ENCODE measurements around the gene ZDHHC14.

The ZDHHC14 gene

DNA sequence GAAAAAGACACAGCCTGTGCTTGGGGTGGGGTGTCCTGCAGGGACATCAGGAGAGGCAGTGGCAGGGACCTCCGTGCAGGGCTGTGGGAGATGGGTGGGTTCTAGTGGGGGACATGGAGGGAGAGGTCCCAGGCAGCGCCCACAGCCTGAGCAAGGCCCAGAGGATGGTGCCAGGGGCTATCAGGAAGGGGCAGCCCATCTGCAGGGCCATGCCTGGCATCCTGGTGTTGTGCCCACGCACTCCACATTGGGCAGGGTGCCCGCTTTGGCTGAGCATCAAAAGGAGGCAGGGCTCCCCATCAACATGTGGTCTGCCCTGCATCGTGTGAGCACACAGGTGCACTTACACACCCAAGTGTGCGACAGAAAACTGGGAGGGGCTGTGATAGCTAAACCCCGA, 257.8 kb downstream of the ZDHHC14 start:
- TF ChIP-seq, protein P1, sequence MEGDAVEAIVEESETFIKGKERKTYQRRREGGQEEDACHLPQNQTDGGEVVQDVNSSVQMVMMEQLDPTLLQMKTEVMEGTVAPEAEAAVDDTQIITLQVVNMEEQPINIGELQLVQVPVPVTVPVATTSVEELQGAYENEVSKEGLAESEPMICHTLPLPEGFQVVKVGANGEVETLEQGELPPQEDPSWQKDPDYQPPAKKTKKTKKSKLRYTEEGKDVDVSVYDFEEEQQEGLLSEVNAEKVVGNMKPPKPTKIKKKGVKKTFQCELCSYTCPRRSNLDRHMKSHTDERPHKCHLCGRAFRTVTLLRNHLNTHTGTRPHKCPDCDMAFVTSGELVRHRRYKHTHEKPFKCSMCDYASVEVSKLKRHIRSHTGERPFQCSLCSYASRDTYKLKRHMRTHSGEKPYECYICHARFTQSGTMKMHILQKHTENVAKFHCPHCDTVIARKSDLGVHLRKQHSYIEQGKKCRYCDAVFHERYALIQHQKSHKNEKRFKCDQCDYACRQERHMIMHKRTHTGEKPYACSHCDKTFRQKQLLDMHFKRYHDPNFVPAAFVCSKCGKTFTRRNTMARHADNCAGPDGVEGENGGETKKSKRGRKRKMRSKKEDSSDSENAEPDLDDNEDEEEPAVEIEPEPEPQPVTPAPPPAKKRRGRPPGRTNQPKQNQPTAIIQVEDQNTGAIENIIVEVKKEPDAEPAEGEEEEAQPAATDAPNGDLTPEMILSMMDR (IDR thresholded peaks at IDR 0.05; ENCODE audit: extremely low read depth, missing control alignments), result no peak
- DNase-seq (ENCODE audit: low spot score), result no peak

DNA sequence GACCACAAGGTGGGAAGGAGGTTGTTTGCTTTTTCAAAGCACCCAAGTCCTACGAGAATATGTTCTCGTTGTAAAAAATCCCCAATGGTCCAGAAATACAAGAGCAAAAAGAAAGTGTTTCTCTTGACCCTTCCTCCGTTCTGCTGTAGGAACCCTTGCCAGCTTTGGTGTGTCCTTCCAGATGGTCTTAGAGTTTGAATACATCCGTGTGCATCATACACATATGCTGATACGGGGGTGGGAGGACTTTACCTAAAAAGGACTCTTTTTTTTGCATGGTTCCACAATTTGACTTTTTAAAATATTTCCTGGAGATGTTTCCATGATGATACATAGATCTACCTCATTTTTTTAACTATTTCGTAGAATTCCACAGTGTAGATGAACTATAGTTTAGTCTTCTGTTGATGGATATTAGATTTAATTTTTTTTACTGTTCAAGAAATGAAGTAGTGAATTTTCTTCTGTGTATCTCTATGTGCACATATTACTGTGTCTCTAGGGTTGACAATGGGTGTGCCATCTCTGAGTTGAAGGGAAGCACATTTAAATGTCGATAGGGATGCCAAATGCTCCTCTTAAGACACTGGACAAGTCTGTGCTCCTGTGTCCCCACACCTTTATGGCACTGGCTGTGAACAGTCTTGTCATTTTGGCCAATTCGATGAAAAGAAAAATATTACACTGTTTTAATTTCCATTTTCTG, 259.9 kb downstream of the ZDHHC14 start:
- DNase-seq (ENCODE audit: low spot score), result no peak
- TF ChIP-seq, protein P1 (IDR thresholded peaks at IDR 0.05; ENCODE audit: extremely low read depth, missing control alignments), result no peak

DNA sequence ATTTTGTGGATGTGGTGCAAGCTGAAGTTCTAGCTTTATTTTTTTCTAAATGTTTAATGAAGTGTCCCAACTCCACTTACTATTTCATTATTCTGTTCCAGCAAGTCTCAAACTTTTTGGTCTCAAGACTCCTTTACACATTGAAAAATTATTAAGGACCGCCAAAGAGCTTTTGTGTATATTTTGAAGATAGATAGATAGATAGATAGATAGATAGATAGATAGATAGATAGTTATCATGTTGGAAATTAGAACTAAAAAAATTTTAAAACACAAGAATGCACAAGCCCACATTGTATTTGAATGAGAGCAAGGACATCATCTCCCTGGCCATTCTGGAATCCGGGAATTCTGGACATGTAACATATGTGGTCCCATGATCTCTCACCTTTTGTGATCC, 260.8 kb downstream of the ZDHHC14 start:
- TF ChIP-seq, protein P1 (IDR thresholded peaks at IDR 0.05; ENCODE audit: extremely low read depth, missing control alignments), result no peak
- DNase-seq (ENCODE audit: low spot score), result no peak

DNA sequence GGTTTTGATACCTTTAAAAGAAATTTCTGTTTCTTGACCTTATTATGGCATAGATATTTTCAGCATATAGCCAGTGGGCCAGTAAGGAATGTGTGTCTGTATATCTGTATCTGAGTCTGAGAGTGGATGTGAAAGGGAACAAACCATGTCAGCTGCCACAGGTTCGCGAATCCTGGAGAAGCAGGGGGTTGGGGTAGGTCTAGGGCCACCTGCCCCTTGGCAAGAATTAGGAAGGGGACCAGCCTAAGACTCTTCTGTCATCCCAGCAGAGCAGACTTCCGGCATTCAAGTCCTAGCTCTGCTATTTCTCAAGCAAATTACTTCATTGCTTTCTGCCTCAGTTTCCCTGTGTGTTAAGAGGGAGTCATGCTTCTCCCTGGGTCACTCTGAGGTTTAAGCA, 261.7 kb downstream of the ZDHHC14 start:
- TF ChIP-seq, protein P1 (IDR thresholded peaks at IDR 0.05; ENCODE audit: extremely low read depth, missing control alignments), result no peak
- DNase-seq (ENCODE audit: low spot score), result no peak

DNA sequence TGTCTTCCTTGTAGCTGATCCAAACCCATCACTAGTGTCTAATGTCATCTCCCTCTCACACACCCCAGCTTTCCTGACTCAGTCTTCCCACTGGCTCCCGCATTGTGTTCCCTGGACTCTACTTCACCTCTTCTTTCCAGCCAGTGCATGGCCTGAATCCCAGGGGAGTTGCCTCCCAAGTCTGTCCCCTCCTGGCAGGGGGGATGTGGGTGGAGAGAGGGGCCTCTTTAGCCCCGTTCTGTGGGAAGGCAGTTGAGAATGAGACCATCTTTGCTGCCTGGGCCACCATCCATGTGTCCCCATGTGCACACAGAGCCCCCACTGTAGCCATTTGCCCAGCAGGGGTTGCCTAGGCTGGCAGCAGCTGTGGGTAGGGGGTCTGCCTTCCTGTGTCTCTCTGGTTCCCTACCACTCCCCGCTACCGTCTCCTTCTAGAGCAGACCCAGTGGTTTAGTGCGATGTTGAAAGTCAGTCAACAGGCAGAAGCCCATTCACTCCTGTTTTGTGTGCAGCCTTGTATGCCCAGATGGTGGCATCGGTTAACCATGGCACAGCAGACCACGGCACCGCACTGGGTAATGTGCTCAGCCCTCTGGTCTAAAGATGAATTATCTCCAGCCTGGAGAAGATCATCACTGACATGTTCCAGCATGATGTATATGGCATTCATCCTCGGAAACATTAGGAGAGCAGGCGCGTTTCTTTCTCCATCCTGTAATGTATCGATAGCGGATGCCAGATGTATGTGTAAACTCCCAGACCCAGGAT, 263.2 kb downstream of the ZDHHC14 start:
- DNase-seq (ENCODE audit: low spot score), result no peak
- TF ChIP-seq, protein P1 (IDR thresholded peaks at IDR 0.05; ENCODE audit: extremely low read depth, missing control alignments), result no peak

DNA sequence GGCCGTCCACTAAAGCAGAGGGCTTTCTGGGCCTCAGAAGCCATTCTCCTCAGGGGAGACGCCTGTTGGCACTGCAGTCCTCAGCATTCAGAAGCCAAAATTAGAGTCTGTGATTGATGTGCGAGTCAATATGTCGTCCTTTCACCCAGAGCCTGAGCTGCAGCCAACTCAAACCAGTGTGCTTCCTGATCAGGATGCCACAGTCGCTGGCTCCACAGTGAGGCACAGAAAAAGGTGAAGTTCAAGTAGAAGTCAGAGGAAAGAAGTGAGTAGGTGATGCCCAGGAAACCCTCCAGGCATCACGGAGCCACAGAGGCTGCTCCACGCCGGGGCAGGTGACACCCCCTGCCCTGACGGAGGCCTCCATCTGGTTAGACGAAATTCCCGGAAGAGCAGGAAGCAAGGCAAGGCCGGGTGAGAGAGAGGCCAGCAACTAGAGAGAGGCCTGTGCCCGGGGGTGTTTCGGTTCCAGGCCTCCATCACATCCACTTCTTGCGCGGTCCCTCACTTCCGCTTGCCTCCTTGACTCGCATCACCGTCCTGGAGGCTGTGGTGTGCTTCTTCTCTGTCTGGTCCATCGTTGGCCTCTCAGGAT, 264.3 kb downstream of the ZDHHC14 start:
- no peak for DNase-seq (ENCODE audit: low spot score)
- TF ChIP-seq, protein P1 (IDR thresholded peaks at IDR 0.05; ENCODE audit: extremely low read depth, missing control alignments), result no peak

DNA sequence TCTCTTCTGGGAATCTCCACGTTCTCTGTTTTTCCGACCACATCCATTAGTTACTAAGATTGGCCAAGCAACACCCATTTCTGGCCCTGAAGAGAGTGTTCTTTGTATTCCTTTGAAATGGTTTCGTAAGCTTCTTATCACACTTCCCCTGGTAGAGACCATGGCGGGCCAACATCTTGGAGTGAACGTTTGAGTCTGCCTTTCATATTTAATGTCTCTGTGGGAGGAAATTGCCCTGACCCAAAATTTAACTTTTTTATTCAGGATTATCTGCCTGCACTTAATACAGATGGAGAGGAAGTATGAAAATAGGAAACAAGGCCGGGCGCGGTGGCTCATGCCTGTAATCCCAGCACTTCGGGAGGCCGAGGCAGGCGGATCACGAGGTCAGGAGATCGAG, 265.0 kb downstream of the ZDHHC14 start:
- TF ChIP-seq, protein P1 (IDR thresholded peaks at IDR 0.05; ENCODE audit: extremely low read depth, missing control alignments), result no peak
- no peak for DNase-seq (ENCODE audit: low spot score)
